Measurements from ENCODE around the gene PTPRF.

The PTPRF gene

GRCh38 chr1:43584204-43584603 lies 53.5 kb downstream of the PTPRF start:
- DNase-seq = no peak

- no peak for DNase-seq
Measured at GRCh38 chr1:43585557-43585956, 54.9 kb downstream of the PTPRF start.

- no peak for DNase-seq
Measured at GRCh38 chr1:43586136-43586731, 55.6 kb downstream of the PTPRF start.

- no peak for DNase-seq
Measured at GRCh38 chr1:43587001-43587400, 56.3 kb downstream of the PTPRF start.

- DNase-seq = no peak
Measured at GRCh38 chr1:43587594-43587993, 56.9 kb downstream of the PTPRF start.

GRCh38 chr1:43588592-43588991 lies 57.9 kb downstream of the PTPRF start:
- no peak for DNase-seq

GRCh38 chr1:43590388-43590925 lies 59.8 kb downstream of the PTPRF start:
- DNase-seq = no peak

- DNase-seq = no peak
Measured at GRCh38 chr1:43591181-43591580, 60.5 kb downstream of the PTPRF start.

GRCh38 chr1:43592051-43592665 lies 61.5 kb downstream of the PTPRF start:
- DNase-seq = no peak

- DNase-seq = no peak
Measured at GRCh38 chr1:43592974-43593683, 62.4 kb downstream of the PTPRF start.

GRCh38 chr1:43596579-43596978 lies 65.9 kb downstream of the PTPRF start:
- DNase-seq = no peak

- no peak for DNase-seq
Measured at GRCh38 chr1:43597028-43597427, 66.3 kb downstream of the PTPRF start.

- DNase-seq = no peak
Measured at GRCh38 chr1:43597721-43598120, 67.0 kb downstream of the PTPRF start.

GRCh38 chr1:43598622-43599021 lies 67.9 kb downstream of the PTPRF start:
- DNase-seq = no peak

- no peak for DNase-seq
Measured at GRCh38 chr1:43600033-43601020, 69.6 kb downstream of the PTPRF start.

- DNase-seq = no peak
Measured at GRCh38 chr1:43602990-43603389, 72.3 kb downstream of the PTPRF start.

- no peak for DNase-seq
Measured at GRCh38 chr1:43604192-43604591, 73.5 kb downstream of the PTPRF start.

- DNase-seq = no peak
Measured at GRCh38 chr1:43605157-43605556, 74.5 kb downstream of the PTPRF start.

GRCh38 chr1:43605766-43606165 lies 75.1 kb downstream of the PTPRF start:
- no peak for DNase-seq

GRCh38 chr1:43606624-43607023 lies 75.9 kb downstream of the PTPRF start:
- DNase-seq = no peak

- DNase-seq = no peak
Measured at GRCh38 chr1:43608827-43609226, 78.1 kb downstream of the PTPRF start.

- no peak for DNase-seq
Measured at GRCh38 chr1:43610339-43610738, 79.7 kb downstream of the PTPRF start.

GRCh38 chr1:43611950-43612349 lies 81.3 kb downstream of the PTPRF start:
- no peak for DNase-seq
